IMR-90 (cell line): ENCODE results near the gene LAMA2.

Source experiments
- CHD1 ChIP-seq: IDR thresholded peaks from 2 replicates; pipeline ENCODE4 v1.6.1; 2012; ENCODE audit warnings: low read depth, low read length, improper control_type of control experiment
- CTCF ChIP-seq: conservative IDR thresholded peaks from 2 replicates; pipeline ENCODE4 v1.5.1; 2012; ENCODE audit warnings: mild to moderate bottlenecking, low read depth, low read length, improper control_type of control experiment
- ELK1 ChIP-seq: fragments of 150-350 bp; IDR thresholded peaks from 2 replicates; pipeline ENCODE4 v1.6.1; 2016; ENCODE audit warnings: low read depth, mild to moderate bottlenecking, low read length, moderate library complexity, borderline replicate concordance
- MAZ ChIP-seq: IDR thresholded peaks from 2 replicates; pipeline ENCODE4 v1.6.1; 2012; ENCODE audit warnings: low read depth, mild to moderate bottlenecking, low read length, improper control_type of control experiment, moderate library complexity, borderline replicate concordance
- MXI1 ChIP-seq: IDR thresholded peaks from 2 replicates; pipeline ENCODE4 v1.6.1; 2012; ENCODE audit warnings: low read depth, mild to moderate bottlenecking, low read length, moderate library complexity, borderline replicate concordance
- POLR2A ChIP-seq: IDR thresholded peaks from 2 replicates; pipeline ENCODE4 v1.6.1; 2012; ENCODE audit warnings: mild to moderate bottlenecking, low read depth, low read length
- RAD21 ChIP-seq: IDR thresholded peaks from 2 replicates; pipeline ENCODE4 v1.6.1; 2012; ENCODE audit warnings: low read length, improper control_type of control experiment
- RFX5 ChIP-seq: IDR thresholded peaks from 2 replicates; pipeline ENCODE4 v1.8.0; 2012; ENCODE audit warnings: low read depth, mild to moderate bottlenecking, low read length, moderate library complexity
- SMC3 ChIP-seq: fragments of 150-350 bp; IDR thresholded peaks from 2 replicates; pipeline ENCODE4 v1.6.1; 2016; ENCODE audit warnings: low read depth, mild to moderate bottlenecking, antibody characterized with exemption, low read length, moderate library complexity
- USF2 ChIP-seq: fragments of 150-350 bp; IDR thresholded peaks from 2 replicates; pipeline ENCODE4 v1.6.1; 2017; ENCODE audit warnings: mild to moderate bottlenecking, antibody characterized with exemption, low read length, low read depth

- TF ChIP-seq CHD1 (no peak), RAD21 (no peak), POLR2A (no peak), CTCF (no peak), SMC3 (no peak), USF2 (no peak), RFX5 (no peak), ELK1 (no peak), MXI1 (no peak), MAZ (no peak)
Observed at GRCh38 chr6:129269076-129269475, 386.1 kb downstream of the LAMA2 start.
